Activated B cell treated with CpG ODN at 0.5 μM for 24 hours (primary cell): Measurements from ENCODE around the gene DLEC1. TPM values are rescaled to one million over a fixed set of nuclear protein-coding genes. Genes with fewer than 3 reads are reported as not detected.
A peak's percentile ranks its signal among the peaks of the same experiment; 100 is the strongest.

ENCODE experiments used
- ATAC-seq: fragments of 200-7000 bp; cut with Tn5 transposase; one replicate; pipeline ENCODE4 v1.10.0; 2021; ENCODE audit warnings: low read depth, mild to moderate bottlenecking, moderate library complexity
- CTCF ChIA-PET: fragments of 350-600 bp; sonication (Branson Sonifier 250); formaldehyde crosslinking; loops from one replicate; lab custom pipeline; 2021; ENCODE audit warnings: antibody characterized with exemption; lab: Charles Lee
- POLR2A ChIA-PET: fragments of 350-600 bp; sonication (Branson Sonifier 250); formaldehyde crosslinking; loops from one replicate; lab custom pipeline; 2021; ENCODE audit warnings: antibody characterized with exemption; lab: Charles Lee
- DNase-seq: peaks from one replicate; pipeline ENCODE4 v3.0.0; 2022
- H3K27ac Mint-ChIP-seq: one replicate; pipeline ENCODE4 v1.8.0; 2020; ENCODE audit warnings: mixed read lengths
- H3K27me3 Mint-ChIP-seq: one replicate; pipeline ENCODE4 v1.8.0; 2021; ENCODE audit warnings: mixed read lengths
- H3K36me3 Mint-ChIP-seq: one replicate; pipeline ENCODE4 v1.8.0; 2021; ENCODE audit warnings: low read depth, mixed read lengths
- H3K4me1 Mint-ChIP-seq: one replicate; pipeline ENCODE4 v1.8.0; 2021; ENCODE audit warnings: mixed read lengths
- H3K4me3 Mint-ChIP-seq: one replicate; pipeline ENCODE4 v1.8.0; 2020; ENCODE audit warnings: mild to moderate bottlenecking, mixed read lengths
- H3K9me3 Mint-ChIP-seq: one replicate; pipeline ENCODE4 v1.8.0; 2020; ENCODE audit warnings: mixed read lengths
- intact Hi-C: fragments of 100-400 bp; cut with micrococcal nuclease; formaldehyde crosslinking; loops from one replicate; pipeline ENCODE4 v1.15.1; 2024
- total RNA-seq: library from RNA; stranded (reverse); gene quantifications from 2 replicates; pipeline ENCODE4 v1.2.3, GENCODE V29; 2022
- TF ChIP-seq, protein P1 (sequence below): fragments of 200-600 bp; IDR thresholded peaks from one replicate; pipeline ENCODE4 v1.8.0; 2022; ENCODE audit warnings: antibody characterized with exemption, mild to moderate bottlenecking

DLEC1 gene
- total RNA-seq, 1 donor from 2014 or later: 0.11 TPM

DNA sequence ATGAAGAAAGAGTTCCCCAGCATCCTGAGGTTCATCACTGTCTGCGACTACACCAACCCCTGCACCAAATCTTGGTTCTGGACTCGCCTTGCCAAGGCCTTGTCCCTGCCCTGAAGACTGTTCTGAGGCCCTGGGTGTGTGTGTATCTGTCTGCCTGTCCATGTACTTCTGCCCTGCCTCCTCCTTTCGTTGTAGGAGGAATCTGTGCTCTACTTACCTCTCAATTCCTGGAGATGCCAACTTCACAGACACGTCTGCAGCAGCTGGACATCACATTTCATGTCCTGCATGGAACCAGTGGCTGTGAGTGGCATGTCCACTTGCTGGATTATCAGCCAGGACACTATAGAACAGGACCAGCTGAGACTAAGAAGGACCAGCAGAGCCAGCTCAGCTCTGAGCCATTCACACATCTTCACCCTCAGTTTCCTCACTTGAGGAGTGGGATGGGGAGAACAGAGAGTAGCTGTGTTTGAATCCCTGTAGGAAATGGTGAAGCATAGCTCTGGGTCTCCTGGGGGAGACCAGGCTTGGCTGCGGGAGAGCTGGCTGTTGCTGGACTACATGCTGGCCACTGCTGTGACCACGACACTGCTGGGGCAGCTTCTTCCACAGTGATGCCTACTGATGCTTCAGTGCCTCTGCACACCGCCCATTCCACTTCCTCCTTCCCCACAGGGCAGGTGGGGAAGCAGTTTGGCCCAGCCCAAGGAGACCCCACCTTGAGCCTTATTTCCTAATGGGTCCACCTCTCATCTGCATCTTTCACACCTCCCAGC, 102.4 kb downstream of the DLEC1 start:
- ATAC-seq (no peak), DNase-seq (no peak)
- Mint-ChIP-seq H3K36me3 (peaks cover 46% of the 10 kb centered on the region), H3K27me3 (no peaks in the 10 kb centered on the region), H3K4me3 (peak overlapping the region; percentile 20), H3K9me3 (peaks cover 3% of the 10 kb centered on the region), H3K27ac (no peak overlapping the region), H3K4me1 (peaks cover 57% of the 10 kb centered on the region)
- intact Hi-C loops: no loop called here
- TF ChIP-seq, protein P1, sequence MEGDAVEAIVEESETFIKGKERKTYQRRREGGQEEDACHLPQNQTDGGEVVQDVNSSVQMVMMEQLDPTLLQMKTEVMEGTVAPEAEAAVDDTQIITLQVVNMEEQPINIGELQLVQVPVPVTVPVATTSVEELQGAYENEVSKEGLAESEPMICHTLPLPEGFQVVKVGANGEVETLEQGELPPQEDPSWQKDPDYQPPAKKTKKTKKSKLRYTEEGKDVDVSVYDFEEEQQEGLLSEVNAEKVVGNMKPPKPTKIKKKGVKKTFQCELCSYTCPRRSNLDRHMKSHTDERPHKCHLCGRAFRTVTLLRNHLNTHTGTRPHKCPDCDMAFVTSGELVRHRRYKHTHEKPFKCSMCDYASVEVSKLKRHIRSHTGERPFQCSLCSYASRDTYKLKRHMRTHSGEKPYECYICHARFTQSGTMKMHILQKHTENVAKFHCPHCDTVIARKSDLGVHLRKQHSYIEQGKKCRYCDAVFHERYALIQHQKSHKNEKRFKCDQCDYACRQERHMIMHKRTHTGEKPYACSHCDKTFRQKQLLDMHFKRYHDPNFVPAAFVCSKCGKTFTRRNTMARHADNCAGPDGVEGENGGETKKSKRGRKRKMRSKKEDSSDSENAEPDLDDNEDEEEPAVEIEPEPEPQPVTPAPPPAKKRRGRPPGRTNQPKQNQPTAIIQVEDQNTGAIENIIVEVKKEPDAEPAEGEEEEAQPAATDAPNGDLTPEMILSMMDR: no peak
- POLR2A ChIA-PET: interaction anchor here (8.4 kb wide), 1 partner anchor 24 kb away, joined by 217 read pairs; the partner anchor contains the start of gene OXSR1
- CTCF ChIA-PET: no interaction called here

DNA sequence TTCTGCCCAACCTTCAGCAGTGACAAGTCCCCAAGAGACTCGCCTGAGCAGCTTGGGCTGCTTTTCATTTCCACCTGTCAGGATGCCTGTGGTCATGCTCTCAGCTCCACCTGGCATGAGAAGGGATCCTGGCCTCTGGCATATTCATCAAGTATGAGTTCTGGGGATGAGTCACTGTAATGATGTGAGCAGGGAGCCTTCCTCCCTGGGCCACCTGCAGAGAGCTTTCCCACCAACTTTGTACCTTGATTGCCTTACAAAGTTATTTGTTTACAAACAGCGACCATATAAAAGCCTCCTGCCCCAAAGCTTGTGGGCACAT, 102.9 kb downstream of the DLEC1 start:
- no peak for DNase-seq
- intact Hi-C loops: no loop called here
- Mint-ChIP-seq H3K9me3 (peaks cover 4% of the 10 kb centered on the region), H3K4me3 (no peak overlapping the region), H3K27me3 (no peaks in the 10 kb centered on the region), H3K36me3 (peaks cover 48% of the 10 kb centered on the region), H3K27ac (no peak overlapping the region), H3K4me1 (peaks cover 57% of the 10 kb centered on the region)
- ChIA-PET CTCF (no interaction called here), POLR2A (interaction anchor here (8.4 kb wide), 1 partner anchor 23 kb away, joined by 217 read pairs; the partner anchor contains the start of gene OXSR1)
- TF ChIP-seq, protein P1: no peak
- no peak for ATAC-seq

DNA sequence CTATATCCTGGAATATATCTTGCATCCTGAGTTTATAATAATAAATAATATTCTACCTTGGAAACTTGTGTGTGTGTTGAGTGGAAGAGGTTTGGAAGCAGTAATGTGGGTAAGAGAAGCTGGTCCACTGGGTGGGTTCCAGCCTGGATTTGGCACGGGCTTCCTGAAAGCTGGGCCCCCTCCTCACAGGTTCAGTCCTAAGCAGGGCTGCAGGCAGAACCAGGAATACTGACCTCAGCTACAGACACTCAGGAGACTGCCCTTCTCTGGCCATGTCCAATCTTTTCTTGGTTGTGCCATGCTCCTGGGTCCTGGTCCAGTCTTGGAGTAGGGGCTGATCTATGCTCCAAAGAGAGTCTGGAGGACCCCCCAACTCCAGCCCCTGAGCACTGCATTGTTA, 104.0 kb downstream of the DLEC1 start:
- no peak overlapping the region for H3K4me3 Mint-ChIP-seq
- H3K36me3 Mint-ChIP-seq: peaks cover 44% of the 10 kb centered on the region
- intact Hi-C loops: no loop called here
- ATAC-seq (no peak), DNase-seq (no peak)
- H3K9me3 Mint-ChIP-seq: peaks cover 4% of the 10 kb centered on the region
- ChIA-PET CTCF (no interaction called here), POLR2A (interaction anchor here (0.6 to 8.4 kb wide), 2 partner anchors 22 to 1243 kb away, joined by 3 to 217 read pairs; partner anchors contain the start of gene OXSR1)
- H3K27me3 Mint-ChIP-seq: no peaks in the 10 kb centered on the region
- TF ChIP-seq, protein P1: no peak
- peaks cover 57% of the 10 kb centered on the region for H3K4me1 Mint-ChIP-seq
- no peak overlapping the region for H3K27ac Mint-ChIP-seq

DNA sequence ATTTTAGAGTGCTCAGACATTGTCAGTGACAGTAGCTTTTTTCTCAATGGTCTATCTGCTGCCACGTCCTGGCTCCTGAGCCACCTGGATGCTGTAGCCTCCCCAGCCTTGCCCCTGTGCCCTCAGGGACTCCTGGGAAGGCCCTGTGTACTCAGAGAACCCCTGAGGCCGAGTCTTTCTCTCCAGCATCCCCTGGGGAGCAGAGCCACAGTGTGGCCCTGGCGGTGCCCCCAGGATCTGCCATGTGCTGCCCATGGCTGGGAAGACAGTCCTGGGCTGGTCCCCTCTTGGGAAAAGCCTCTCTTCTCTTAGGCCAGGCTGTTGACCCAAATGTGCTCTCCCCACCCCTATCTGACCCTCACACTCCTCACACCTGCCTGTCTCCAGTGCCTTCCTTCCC, 104.5 kb downstream of the DLEC1 start:
- no peak for DNase-seq
- H3K4me3 Mint-ChIP-seq: no peak overlapping the region
- peaks cover 56% of the 10 kb centered on the region for H3K4me1 Mint-ChIP-seq
- intact Hi-C loops: no loop called here
- ATAC-seq: no peak
- H3K27ac Mint-ChIP-seq: no peak overlapping the region
- TF ChIP-seq, protein P1: no peak
- ChIA-PET CTCF (no interaction called here), POLR2A (interaction anchor here (0.6 to 8.4 kb wide), 2 partner anchors 21 to 1243 kb away, joined by 3 to 217 read pairs; partner anchors contain the start of gene OXSR1)
- H3K36me3 Mint-ChIP-seq: peaks cover 40% of the 10 kb centered on the region
- H3K27me3 Mint-ChIP-seq: no peaks in the 10 kb centered on the region
- H3K9me3 Mint-ChIP-seq: peaks cover 4% of the 10 kb centered on the region

DNA sequence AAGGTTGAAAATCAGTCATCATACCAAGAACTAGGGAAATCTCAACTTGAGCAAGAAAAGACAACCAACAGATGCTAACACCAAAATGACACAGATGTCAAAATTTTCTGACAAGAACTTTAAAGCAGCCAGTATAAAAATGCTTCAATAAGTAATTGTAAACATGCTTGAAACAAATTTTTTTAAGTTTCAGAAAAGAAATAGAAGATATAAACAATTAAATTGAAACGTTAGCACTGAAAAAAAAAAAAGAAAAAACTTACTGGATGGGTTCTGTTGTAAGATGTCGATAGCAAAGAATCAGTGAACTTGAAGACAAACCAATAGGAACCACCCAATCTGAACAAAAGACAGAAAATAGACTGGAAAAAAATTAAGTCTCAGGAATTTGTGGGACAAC, 107.5 kb downstream of the DLEC1 start:
- DNase-seq: no peak
- TF ChIP-seq, protein P1: no peak
- ChIA-PET CTCF (no interaction called here), POLR2A (no interaction called here)
- no peaks in the 10 kb centered on the region for H3K27me3 Mint-ChIP-seq
- H3K36me3 Mint-ChIP-seq: peaks cover 21% of the 10 kb centered on the region
- peaks cover 4% of the 10 kb centered on the region for H3K9me3 Mint-ChIP-seq
- H3K27ac Mint-ChIP-seq: no peak overlapping the region
- no peak overlapping the region for H3K4me3 Mint-ChIP-seq
- intact Hi-C loops: no loop called here
- peaks cover 53% of the 10 kb centered on the region for H3K4me1 Mint-ChIP-seq
- no peak for ATAC-seq
